EL (cell line): ENCODE measurements around the gene CCDC134.
"Not testable (repeated sequence)": the region's sequence is repeated elsewhere in the genome, so short reads cannot be mapped to it uniquely, and the experiment has no call there.

Source experiments
- DNase-seq: peaks from one replicate; pipeline ENCODE4 v3.0.0-alpha.2; 2016

CCDC134 gene

GRCh38 chr22:41826021-41826420, 25.5 kb downstream of the CCDC134 start:
- no peak for DNase-seq

GRCh38 chr22:41826430-41827383, 26.2 kb downstream of the CCDC134 start:
- DNase-seq = no peak

DNA sequence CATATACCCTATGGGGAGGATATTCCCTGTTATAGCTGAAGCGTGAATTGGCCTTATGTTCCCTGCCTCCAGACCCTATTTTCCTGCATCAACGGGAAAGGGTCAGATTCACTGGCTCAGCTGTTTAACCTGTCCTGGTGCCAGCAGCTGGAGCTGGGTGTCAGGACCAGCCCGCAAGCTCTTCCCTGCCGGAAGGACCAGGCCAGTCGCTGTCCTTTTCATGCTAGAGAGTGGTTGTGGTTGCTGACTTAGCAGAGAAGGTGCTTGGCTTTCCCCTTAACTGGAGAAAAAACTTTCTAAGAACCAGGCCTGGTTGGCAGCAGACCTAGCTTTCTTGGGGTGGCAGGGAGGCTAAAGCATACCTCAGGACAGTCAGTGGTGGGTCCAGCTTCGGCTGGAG, 27.2 kb downstream of the CCDC134 start:
- no peak for DNase-seq

DNA sequence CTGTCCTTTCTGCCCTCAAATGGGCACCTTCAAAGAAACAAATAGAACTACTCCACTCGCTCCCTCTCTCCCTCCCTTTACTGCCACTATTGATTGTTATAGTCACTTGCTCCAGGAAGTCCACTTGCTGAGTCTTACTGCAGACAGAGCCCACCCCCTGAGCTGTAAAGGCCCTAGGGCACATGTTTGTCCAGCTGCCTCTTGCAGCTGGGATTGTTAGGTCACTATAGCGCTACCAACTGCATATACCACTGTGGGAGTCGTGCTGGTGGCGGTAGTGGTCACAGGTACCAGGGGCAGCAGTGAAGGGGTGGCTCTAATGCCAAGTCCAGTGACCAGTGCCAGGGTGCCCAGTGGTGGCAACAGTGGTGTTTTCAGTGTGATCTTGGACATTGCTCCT, 28.0 kb downstream of the CCDC134 start:
- DNase-seq = no peak

GRCh38 chr22:41830174-41830573, 29.7 kb downstream of the CCDC134 start:
- no peak for DNase-seq

DNA sequence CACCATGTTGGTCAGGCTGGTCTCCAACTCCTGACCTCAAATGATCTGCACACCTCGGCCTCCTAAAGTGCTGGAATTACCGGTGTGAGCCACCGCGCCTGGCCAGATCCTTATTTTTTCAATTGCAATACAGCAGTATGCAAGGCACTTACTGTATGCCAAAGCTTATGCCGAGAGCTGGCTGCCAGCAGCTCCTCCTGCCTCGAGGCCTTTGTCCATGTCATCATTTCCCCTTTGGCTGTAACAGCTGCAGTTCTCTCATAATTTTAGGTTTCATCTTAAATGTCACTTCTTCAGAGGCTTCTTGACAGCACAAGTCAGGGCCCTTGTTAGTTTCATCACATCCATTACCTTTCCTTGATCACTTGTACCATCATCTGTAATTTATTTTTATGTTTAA, 30.9 kb downstream of the CCDC134 start:
- peak; percentile 38 for DNase-seq

DNA sequence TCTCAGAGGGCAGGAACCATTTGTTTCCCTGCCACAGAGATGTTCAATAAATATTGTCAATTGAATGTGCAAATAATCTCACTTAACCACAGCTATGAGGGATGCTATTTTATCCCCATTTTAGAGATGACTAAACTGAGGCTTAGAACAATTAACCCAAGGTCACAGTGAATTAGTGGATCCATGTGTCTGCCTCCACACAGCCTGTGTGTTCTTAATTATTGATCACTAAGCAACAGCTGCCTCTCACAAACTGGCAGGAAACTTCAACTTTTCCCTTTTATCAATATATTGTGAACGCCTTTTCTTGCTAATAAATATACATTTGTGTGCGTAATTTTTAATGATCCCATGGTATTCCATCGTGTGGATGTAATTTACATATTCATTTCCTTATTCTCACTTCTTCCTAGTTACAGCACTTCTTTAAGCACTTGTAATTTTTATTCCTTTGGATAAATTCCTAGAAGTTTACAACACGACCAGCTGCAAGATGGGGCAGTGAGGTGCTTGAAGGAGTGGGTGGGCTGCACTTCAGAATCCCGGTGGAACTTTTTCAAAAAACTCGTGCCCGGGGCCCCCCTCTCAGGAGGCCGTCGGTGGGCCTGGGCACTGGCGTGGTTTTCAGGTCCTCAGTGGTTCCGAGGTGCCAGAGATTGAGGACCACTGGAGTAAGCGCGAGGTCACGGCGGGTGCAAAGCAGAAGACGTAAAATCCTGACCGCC, 31.5 kb downstream of the CCDC134 start:
- DNase-seq = no peak

DNA sequence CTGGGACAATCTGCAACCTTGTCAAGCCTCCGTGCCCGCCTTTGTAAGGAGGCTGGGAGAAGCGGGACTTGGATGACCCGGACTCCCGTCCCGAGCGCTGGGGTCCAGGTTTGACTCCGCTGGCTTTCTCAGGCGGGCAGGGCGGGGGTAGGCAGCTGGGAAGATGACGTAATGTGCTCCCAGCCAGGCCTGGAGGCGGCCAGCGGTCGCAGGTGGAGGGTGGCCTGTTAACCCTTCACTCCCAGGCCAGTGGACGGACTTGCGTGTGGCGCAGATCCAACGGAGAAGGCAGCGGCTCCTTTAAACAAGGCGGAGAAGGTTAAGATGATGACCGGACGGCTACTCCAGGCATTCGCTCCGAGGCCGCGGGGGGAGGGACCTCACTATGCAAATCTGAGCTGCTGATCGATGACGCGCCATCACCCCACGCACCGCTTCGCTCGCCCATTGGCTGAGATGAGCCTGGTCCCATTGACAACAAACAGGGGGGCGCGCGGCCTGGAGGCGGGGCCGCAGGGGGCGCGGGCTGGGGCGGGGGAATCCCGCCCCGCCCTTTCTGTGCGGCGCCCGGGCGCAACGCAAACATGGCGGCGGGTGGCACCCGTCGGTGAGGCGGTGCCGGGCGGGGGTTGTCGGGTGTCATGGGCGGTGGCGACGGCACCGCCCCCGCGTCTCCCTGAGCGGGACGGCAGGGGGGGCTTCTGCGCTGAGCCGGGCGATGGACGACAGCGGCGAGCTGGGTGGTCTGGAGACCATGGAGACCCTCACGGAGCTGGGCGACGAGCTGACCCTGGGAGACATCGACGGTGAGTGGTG, 32.3 kb downstream of the CCDC134 start, which contains the start of gene SREBF2:
Gene SREBF2, plus strand, starts transcription at position 553 of the 816 bp plus-strand sequence. Its CDS starts 166 bp downstream, at position 719.
- DNase-seq = peak; percentile 100

DNA sequence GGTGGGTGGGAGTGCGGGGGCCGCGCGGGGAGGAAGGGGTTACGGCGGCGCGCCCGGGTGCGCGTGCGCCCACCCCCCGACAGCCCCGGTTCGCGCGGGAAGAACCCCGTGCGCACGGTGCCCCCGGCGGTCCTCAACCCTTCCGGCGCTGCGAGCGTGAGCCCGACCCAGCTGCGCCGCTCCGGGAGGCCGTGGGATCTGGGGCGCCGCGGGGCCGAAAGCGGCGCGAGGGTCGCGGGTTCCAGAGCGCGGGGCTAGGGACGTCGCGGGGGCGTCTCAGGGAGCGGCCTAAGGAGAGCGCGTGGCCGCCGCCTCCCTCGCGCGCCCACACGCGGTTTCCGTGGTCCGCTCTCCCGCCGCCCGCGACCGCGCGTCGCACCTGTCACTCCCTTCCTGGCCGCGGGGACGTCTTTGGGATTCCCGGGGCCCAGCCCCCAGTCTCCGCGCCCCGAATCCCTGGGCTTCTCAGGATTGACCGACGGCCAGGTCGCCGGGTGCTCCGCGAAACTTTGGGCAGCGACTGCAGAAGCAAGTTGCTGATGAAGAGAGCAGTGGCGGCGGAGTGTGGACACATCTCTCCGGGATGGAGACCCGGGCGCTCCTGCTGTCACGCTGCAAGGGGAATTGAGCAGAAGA, 33.0 kb downstream of the CCDC134 start:
- peak; percentile 37 for DNase-seq

GRCh38 chr22:41834005-41834944, 33.8 kb downstream of the CCDC134 start:
- DNase-seq = no peak

GRCh38 chr22:41835462-41835861, 35.0 kb downstream of the CCDC134 start:
- not testable (repeated sequence) for DNase-seq

- no peak for DNase-seq
These were observed 36.1 kb downstream of the CCDC134 start for GRCh38 chr22:41836551-41836950.

DNA sequence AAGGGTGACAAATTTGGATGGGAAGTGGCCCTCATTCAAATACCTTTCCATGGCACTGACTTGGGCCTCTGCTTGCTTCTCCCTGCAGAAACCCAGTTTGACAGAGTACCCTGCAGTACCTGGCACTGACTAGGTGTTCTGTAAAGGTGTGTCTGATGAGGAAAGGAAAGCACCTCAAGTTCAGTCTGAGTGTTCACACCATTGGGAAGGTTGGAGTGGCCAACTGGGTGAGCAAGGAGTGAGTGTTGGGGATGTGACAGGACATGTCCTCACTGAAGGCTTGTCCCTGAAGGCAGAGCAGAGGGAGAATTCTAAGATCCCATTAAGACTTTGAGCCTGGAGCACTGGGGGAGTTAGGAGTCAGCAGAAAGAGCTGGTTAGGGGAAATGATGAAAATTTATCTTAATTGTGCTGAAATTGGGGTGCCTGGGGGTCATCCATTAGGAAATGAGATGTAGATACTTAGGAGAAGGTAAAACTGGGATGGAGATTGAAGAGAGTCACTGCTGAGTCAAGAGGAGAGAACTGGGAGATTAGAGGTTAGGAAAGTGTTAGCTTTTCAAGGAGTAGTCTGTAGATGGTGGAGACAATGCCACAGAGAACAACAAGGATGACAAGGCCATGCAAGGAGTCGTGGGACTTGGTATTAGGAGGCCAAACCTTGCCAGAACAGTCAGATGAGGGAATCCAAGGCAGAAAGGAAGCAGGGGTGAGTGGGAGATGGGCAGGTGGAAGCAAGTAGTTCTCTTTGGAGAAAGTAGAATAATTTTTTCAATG, 38.6 kb downstream of the CCDC134 start:
- DNase-seq = no peak

DNA sequence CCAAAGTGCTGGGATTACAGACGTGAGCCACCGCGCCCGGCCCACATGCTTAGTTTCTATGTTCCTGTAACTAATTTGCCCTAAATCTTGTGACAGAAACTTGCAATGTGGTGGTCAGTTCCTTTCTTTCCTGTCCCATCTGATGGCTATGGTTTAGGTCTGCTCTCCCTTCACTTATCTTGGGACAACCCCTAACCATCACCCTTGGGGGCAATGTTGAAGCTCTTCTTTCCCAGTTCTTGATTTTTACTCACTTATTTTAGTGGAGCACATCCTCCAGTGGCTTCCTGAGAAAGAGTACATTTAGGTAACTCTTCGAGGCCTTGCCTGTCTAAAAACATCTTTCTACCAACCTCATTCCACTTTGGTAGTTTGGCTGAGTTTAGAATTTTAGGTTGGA, 39.7 kb downstream of the CCDC134 start:
- DNase-seq = no peak

- DNase-seq = no peak
These were observed 40.7 kb downstream of the CCDC134 start for GRCh38 chr22:41841085-41841712.

DNA sequence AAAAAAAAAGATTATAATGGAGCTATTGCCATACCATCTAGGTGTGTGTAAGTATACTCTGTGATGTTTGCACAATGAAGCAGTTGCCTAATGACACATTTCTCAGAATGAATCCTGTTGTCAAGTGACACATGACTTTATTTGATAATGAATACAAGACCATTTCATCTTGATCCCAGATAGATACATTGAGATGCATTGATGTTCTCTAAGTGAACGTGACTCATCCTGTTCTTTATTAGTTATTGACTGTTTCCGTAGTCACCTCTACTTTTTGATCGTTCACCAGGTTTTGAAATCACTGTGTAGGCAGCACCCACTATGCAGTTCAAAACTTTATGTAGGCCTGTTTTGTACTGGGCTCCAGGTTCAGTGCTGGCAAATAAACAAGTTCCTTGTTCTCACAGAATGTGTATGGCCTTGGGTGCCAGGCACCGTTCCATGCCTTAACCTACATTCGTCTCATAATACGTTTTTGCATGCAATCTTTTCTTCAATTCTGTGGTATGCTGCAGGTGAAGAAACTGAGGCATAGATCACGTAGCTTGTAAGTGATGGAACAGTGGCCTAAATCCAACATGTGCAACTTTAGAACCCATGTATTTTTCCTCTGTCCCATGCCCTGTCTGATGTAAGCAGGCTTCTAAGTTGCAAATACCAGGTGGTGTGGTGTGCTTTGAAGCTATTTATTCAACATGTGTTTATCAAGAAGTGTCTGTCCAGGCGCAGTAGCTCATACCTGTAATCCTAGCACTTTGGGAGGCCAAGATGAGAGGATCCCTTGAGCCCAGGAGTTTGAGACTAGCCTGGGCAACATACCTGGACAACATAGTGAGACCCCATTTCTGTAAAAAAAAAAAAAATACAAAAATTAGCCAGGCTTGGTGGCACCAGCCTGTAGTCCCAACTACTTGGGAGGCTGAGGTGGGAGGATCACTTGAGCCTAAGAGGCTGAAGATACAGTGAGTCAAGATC, 42.8 kb downstream of the CCDC134 start:
- no peak for DNase-seq

- DNase-seq = no peak
These were observed 43.6 kb downstream of the CCDC134 start for GRCh38 chr22:41844036-41844435.

GRCh38 chr22:41844513-41844912, 44.0 kb downstream of the CCDC134 start:
- no peak for DNase-seq
